H4 (cell line): Measurements from ENCODE around the gene ZIC1. TPM values are rescaled to one million over a fixed set of nuclear protein-coding genes. Genes with fewer than 3 reads are reported as not detected.

Experiments used
- DNase-seq: peaks from one replicate; pipeline ENCODE4 v3.0.0-alpha.2; 2015; ENCODE audit warnings: low spot score
- total RNA-seq: library from RNA; depleted of rRNA; stranded (reverse); fragments of >200 nt; shearing (Covaris generic); gene quantifications from 2 replicates; pipeline ENCODE4 v1.2.3, GENCODE V29; 2014; rRNA removed

Gene ZIC1
- total RNA-seq, 1 experiment from 2014 or later = 20.8 TPM

- DNase-seq = no peak
Measured at GRCh38 chr3:147422601-147423536, 13.7 kb downstream of the ZIC1 start.

- no peak for DNase-seq
Measured at GRCh38 chr3:147423537-147423797, 14.3 kb downstream of the ZIC1 start.

- no peak for DNase-seq
Measured at GRCh38 chr3:147423798-147424580, 14.8 kb downstream of the ZIC1 start.

- DNase-seq = no peak
Measured at GRCh38 chr3:147424581-147425387, 15.6 kb downstream of the ZIC1 start.

GRCh38 chr3:147425388-147425850 is 16.3 kb downstream of the ZIC1 start:
- DNase-seq = no peak

- DNase-seq = no peak
Measured at GRCh38 chr3:147426931-147427330, 17.8 kb downstream of the ZIC1 start.

GRCh38 chr3:147427746-147428145 is 18.6 kb downstream of the ZIC1 start:
- no peak for DNase-seq

- DNase-seq = no peak
Measured at GRCh38 chr3:147428326-147428725, 19.2 kb downstream of the ZIC1 start.

- no peak for DNase-seq
Measured at GRCh38 chr3:147428754-147429153, 19.6 kb downstream of the ZIC1 start.

- DNase-seq = no peak
Measured at GRCh38 chr3:147431751-147432150, 22.6 kb downstream of the ZIC1 start.

GRCh38 chr3:147447224-147447623 is 38.1 kb downstream of the ZIC1 start:
- no peak for DNase-seq

- DNase-seq = no peak
Measured at GRCh38 chr3:147449669-147450068, 40.5 kb downstream of the ZIC1 start.

- DNase-seq = no peak
Measured at GRCh38 chr3:147458995-147459704, 50.0 kb downstream of the ZIC1 start.

GRCh38 chr3:147462856-147463255 is 53.7 kb downstream of the ZIC1 start:
- no peak for DNase-seq

Other genes starting within 250 kb of the ZIC1 start
- 0.21 TPM in 1 of 2 replicates, not detected in the other for gene ZIC4, start 2.8 kb upstream of the ZIC1 start, total RNA-seq